ENCODE measurements around the gene VGLL4. TPM values are rescaled to one million over a fixed set of nuclear protein-coding genes. Genes with fewer than 3 reads are reported as not detected.

Gene VGLL4
- total RNA-seq, 4 donors from 2014 or later, result 66.8 to 86.5 (median 75.9) TPM

- H3K4me3 ChIP-seq, result no peak overlapping the region
- no peak for DNase-seq (ENCODE audit: low spot score in 2 of 2)
- H3K4me1 ChIP-seq, result peaks cover 21% of the 10 kb centered on the region
- H3K36me3 ChIP-seq, result no peaks in the 10 kb centered on the region
- no peaks in the 10 kb centered on the region for H3K9me3 ChIP-seq
- TF ChIP-seq EP300 (IDR thresholded peaks at IDR 0.05) (no peak), POLR2A (IDR thresholded peaks at IDR 0.05) (no peak), POLR2AphosphoS5 (IDR thresholded peaks at IDR 0.05) (no peak)
- TF ChIP-seq, protein P1, sequence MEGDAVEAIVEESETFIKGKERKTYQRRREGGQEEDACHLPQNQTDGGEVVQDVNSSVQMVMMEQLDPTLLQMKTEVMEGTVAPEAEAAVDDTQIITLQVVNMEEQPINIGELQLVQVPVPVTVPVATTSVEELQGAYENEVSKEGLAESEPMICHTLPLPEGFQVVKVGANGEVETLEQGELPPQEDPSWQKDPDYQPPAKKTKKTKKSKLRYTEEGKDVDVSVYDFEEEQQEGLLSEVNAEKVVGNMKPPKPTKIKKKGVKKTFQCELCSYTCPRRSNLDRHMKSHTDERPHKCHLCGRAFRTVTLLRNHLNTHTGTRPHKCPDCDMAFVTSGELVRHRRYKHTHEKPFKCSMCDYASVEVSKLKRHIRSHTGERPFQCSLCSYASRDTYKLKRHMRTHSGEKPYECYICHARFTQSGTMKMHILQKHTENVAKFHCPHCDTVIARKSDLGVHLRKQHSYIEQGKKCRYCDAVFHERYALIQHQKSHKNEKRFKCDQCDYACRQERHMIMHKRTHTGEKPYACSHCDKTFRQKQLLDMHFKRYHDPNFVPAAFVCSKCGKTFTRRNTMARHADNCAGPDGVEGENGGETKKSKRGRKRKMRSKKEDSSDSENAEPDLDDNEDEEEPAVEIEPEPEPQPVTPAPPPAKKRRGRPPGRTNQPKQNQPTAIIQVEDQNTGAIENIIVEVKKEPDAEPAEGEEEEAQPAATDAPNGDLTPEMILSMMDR (IDR thresholded peaks at IDR 0.05), result no peak
- WGBS, result 63% methylated on average over 9 of the region's 9 CpGs
- no peak overlapping the region for H3K27ac ChIP-seq
- no peaks in the 10 kb centered on the region for H3K27me3 ChIP-seq
Observed at GRCh38 chr3:11668243-11669235, 24.8 kb upstream of the VGLL4 start.

- Histone ChIP-seq H3K4me1 (no peaks in the 10 kb centered on the region), H3K36me3 (no peaks in the 10 kb centered on the region), H3K27ac (no peak overlapping the region), H3K9me3 (no peaks in the 10 kb centered on the region), H3K27me3 (no peaks in the 10 kb centered on the region), H3K4me3 (no peak overlapping the region)
- WGBS, result 97% methylated on average over 10 of the region's 10 CpGs
- TF ChIP-seq EP300 (IDR thresholded peaks at IDR 0.05), result no peak
- no peak for TF ChIP-seq POLR2AphosphoS5 (IDR thresholded peaks at IDR 0.05)
- TF ChIP-seq POLR2A (IDR thresholded peaks at IDR 0.05), result no peak
- TF ChIP-seq, protein P1 (IDR thresholded peaks at IDR 0.05), result no peak
- DNase-seq (ENCODE audit: low spot score in 2 of 2), result no peak
Observed at GRCh38 chr3:11665331-11665730, 21.6 kb upstream of the VGLL4 start.

GRCh38 chr3:11662392-11662990 lies 18.8 kb upstream of the VGLL4 start:
- H3K4me3 ChIP-seq, result no peak overlapping the region
- no peak for TF ChIP-seq POLR2AphosphoS5 (IDR thresholded peaks at IDR 0.05)
- TF ChIP-seq, protein P1 (IDR thresholded peaks at IDR 0.05), result peak; percentile 3 to 14
- H3K27ac ChIP-seq, result no peak overlapping the region
- H3K36me3 ChIP-seq, result no peaks in the 10 kb centered on the region
- no peak for DNase-seq (ENCODE audit: low spot score in 2 of 2)
- H3K9me3 ChIP-seq, result no peaks in the 10 kb centered on the region
- peaks cover 3% of the 10 kb centered on the region for H3K4me1 ChIP-seq
- no peaks in the 10 kb centered on the region for H3K27me3 ChIP-seq
- WGBS, result 88% methylated on average over 2 of the region's 2 CpGs

- H3K4me1 ChIP-seq, result peaks cover 3% of the 10 kb centered on the region
- TF ChIP-seq POLR2A (IDR thresholded peaks at IDR 0.05) (no peak), EP300 (IDR thresholded peaks at IDR 0.05) (no peak), POLR2AphosphoS5 (IDR thresholded peaks at IDR 0.05) (no peak)
- TF ChIP-seq, protein P1 (IDR thresholded peaks at IDR 0.05), result no peak
- no peaks in the 10 kb centered on the region for H3K36me3 ChIP-seq
- no peak for DNase-seq (ENCODE audit: low spot score in 2 of 2)
- H3K27ac ChIP-seq, result no peak overlapping the region
- no peak overlapping the region for H3K4me3 ChIP-seq
- 56% methylated on average over 5 of the region's 5 CpGs for WGBS
- H3K9me3 ChIP-seq, result no peaks in the 10 kb centered on the region
- no peaks in the 10 kb centered on the region for H3K27me3 ChIP-seq
Observed at GRCh38 chr3:11661827-11662226, 18.1 kb upstream of the VGLL4 start.

GRCh38 chr3:11661052-11661656 lies 17.4 kb upstream of the VGLL4 start:
- H3K27me3 ChIP-seq, result no peaks in the 10 kb centered on the region
- no peak overlapping the region for H3K27ac ChIP-seq
- no peak overlapping the region for H3K4me3 ChIP-seq
- DNase-seq (ENCODE audit: low spot score in 2 of 2), result no peak
- no peaks in the 10 kb centered on the region for H3K9me3 ChIP-seq
- 65% methylated on average over 7 of the region's 7 CpGs for WGBS
- no peaks in the 10 kb centered on the region for H3K36me3 ChIP-seq
- peaks cover 3% of the 10 kb centered on the region for H3K4me1 ChIP-seq
- TF ChIP-seq POLR2A (IDR thresholded peaks at IDR 0.05), result no peak
- TF ChIP-seq, protein P1 (IDR thresholded peaks at IDR 0.05), result no peak
